Spinal cord (tissue), 10 donors: ENCODE results near the gene CA5A. TPM values are rescaled to one million over a fixed set of nuclear protein-coding genes. Genes with fewer than 3 reads are reported as not detected.

ENCODE experiments used
- DNase-seq, 6 donors: peaks; one replicate each; pipeline versions ENCODE4 v3.0.0 to v3.0.0-alpha.2; 2013 to 2015; ENCODE audit warnings: low spot score in 6 of 6, low read depth in 4 of 6
- H3K27ac ChIP-seq: one replicate; pipeline ENCODE4 v1.5.1; 2013; ENCODE audit warnings: low read depth, low read length, control low read depth
- H3K27me3 ChIP-seq: one replicate; pipeline ENCODE4 v1.6.1; 2013; ENCODE audit warnings: low read length; ENCODE audit not compliant: control insufficient read depth, insufficient read depth
- H3K36me3 ChIP-seq: one replicate; pipeline ENCODE4 v1.6.1; 2013; ENCODE audit warnings: low read length; ENCODE audit not compliant: control insufficient read depth, insufficient read depth
- H3K4me1 ChIP-seq: one replicate; pipeline ENCODE4 v1.6.1; 2013; ENCODE audit warnings: low read length; ENCODE audit not compliant: control insufficient read depth, insufficient read depth
- H3K4me3 ChIP-seq: one replicate; pipeline ENCODE4 v1.5.1; 2013; ENCODE audit warnings: low read depth, low read length, control low read depth
- H3K9me3 ChIP-seq: one replicate; pipeline ENCODE4 v1.6.1; 2013; ENCODE audit warnings: low read length; ENCODE audit not compliant: control insufficient read depth, insufficient read depth
- WGBS: methylation state at CpG from one replicate; pipeline ENCODE4 v1.1.5; 2013; ENCODE audit warnings: missing lambda C conversion rate; ENCODE audit not compliant: insufficient coverage; 5-methylcytosine and 5-hydroxymethylcytosine counted together
- polyA plus RNA-seq, 2 donors: library from polyadenylated mRNA; unstranded; fragments of 120-200 nt; gene quantifications; one replicate each; pipeline ENCODE4 v1.2.1, GENCODE V29; 2013; ENCODE audit not compliant: insufficient read length in 2 of 2
- total RNA-seq, 2 donors: library from RNA; depleted of rRNA in 1 of 2; stranded (reverse); fragments of 120-200 nt in 1 of 2; fragments of >200 nt in 1 of 2; gene quantifications; one replicate each; pipeline versions ENCODE4 v1.2.3 to v1.2.4, GENCODE V29; 2013 to 2014
- donor health status: healthy.

Gene CA5A
- total and polyA plus RNA-seq, 4 donors = 0.10 to 0.55 (median 0.27) TPM; not detected in 1

DNA sequence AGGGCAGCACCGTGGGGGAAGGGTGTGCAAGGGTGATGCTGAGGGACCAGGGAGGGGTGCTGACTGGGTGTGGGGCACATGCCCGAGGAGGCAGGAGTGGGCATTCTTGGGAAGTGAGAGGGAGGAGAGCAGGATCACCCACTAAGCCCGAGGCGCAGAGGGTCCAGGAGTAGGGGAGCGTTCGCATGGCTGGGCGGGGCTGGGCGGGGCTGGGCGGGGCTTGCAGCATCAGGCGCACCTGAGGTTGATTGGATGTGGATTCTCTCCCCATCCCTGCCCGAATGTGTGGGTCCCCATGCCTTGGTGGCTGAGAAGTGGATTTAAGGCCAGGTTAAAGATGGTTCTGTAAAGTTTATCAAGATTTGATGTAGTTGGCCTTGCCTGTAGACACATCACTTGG, 29.1 kb upstream of the CA5A start:
- Histone ChIP-seq H3K4me1 (peaks cover 15% of the 10 kb centered on the region), H3K27me3 (no peaks in the 10 kb centered on the region), H3K27ac (peak overlapping the region; percentile 29), H3K4me3 (no peak overlapping the region), H3K36me3 (peaks cover 10% of the 10 kb centered on the region), H3K9me3 (no peaks in the 10 kb centered on the region)
- 60% methylated on average over 11 of the region's 11 CpGs for WGBS
- DNase-seq = no peak

DNA sequence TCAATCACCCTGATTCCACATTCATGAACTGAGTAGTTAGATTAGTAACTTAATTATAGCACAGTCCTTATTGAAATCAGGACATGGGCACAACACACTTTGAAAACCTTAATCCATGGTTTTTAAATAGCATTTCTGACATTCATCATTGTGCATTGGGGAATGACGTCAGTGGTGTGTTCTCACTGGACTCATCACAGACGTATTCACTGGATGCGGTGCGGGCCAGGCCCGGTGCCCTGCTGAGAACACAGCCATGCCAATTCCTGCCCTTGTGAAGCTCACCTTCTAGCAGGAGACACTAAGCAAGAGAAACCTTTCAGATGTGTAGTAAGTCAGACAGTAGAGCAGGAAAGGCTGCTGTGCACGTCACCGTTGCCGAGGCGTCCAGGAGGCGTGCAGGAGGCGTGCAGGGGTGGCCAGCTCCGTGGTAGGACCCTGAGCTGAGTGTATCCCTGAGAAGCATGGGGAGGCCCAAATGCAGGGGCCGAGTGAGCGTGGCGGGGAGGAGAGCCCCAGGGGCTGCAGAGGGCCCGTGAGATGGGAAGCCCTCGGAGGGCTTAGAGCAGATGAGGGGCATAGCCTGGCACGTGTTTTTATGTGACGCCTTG, 27.8 kb upstream of the CA5A start:
- no peaks in the 10 kb centered on the region for H3K9me3 ChIP-seq
- H3K4me3 ChIP-seq = no peak overlapping the region
- peaks cover 19% of the 10 kb centered on the region for H3K36me3 ChIP-seq
- no peaks in the 10 kb centered on the region for H3K27me3 ChIP-seq
- H3K27ac ChIP-seq = no peak overlapping the region
- no peak for DNase-seq
- 81% methylated on average over 19 of the region's 19 CpGs for WGBS
- H3K4me1 ChIP-seq = peaks cover 15% of the 10 kb centered on the region

DNA sequence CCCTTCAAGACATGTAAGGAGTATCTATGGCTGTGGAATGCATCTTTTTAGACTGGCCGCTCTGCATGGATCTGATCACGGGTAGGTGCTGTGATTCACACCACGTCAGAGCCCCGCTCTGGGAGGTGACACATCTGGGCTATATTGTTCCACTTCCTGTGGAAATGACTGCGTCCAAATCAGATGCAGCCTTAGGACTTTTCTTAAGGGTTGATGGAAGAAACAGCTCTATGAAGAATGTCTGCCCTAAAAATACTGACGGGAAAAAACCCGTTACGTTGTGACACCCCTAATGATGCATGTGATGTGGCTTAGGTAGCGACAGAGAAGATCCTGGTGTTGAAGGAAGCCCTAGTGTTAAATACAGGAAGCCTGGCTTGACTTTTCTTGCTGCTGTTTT, 27.1 kb upstream of the CA5A start:
- Histone ChIP-seq H3K27ac (no peak overlapping the region), H3K9me3 (no peaks in the 10 kb centered on the region), H3K4me3 (no peak overlapping the region), H3K4me1 (peaks cover 19% of the 10 kb centered on the region), H3K27me3 (no peaks in the 10 kb centered on the region), H3K36me3 (peaks cover 19% of the 10 kb centered on the region)
- WGBS = 88% methylated on average over 9 of the region's 9 CpGs
- no peak for DNase-seq

DNA sequence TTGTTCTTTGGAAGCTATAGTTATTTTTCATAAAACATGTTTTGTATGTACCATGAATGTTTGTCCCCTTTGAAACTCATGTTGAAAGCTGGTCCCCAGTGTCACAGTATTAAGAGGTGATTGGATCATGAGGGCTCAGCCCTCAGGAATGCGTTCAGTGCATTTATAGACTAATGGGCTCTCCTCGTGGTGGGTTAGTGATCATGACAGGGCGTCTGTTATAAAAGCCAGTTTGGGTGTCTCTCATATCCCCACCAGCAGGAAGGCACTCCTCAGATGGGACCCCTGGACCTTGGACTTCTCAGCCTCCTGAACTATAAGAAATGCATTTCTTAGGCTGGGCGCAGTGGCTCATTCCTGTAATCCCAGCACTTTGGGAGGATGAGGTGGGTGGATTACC, 25.3 kb upstream of the CA5A start:
- DNase-seq = no peak
- peaks cover 29% of the 10 kb centered on the region for H3K36me3 ChIP-seq
- no CpG with 5 or more reads among the region's 4 CpGs for WGBS
- H3K4me3 ChIP-seq = no peak overlapping the region
- H3K4me1 ChIP-seq = peaks cover 19% of the 10 kb centered on the region
- no peaks in the 10 kb centered on the region for H3K27me3 ChIP-seq
- H3K9me3 ChIP-seq = no peaks in the 10 kb centered on the region
- H3K27ac ChIP-seq = no peak overlapping the region

DNA sequence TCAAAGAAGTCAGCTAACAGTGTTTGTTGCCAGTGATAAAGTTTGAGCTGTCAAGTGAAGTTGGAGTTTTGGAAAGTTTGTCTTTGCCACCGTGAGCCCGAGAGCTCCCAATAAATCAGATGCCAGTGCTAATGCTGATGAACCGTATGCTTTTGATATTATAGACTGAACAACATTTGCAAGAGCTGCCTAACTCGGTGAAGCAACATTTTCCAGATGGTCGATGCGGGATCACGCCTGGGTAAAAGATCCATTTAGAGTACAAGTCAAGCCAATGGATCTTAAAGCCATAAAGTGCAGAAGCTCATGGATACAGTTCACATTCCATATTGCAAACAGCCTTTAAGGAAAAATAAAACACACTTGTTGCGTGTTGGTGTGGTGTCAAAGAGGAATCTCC, 24.5 kb upstream of the CA5A start:
- H3K27ac ChIP-seq = no peak overlapping the region
- WGBS = 84% methylated on average over 6 of the region's 8 CpGs
- H3K9me3 ChIP-seq = no peaks in the 10 kb centered on the region
- no peaks in the 10 kb centered on the region for H3K27me3 ChIP-seq
- H3K4me1 ChIP-seq = peaks cover 24% of the 10 kb centered on the region
- peak in 1 of 6 donors; percentile 57 for DNase-seq
- no peak overlapping the region for H3K4me3 ChIP-seq
- peaks cover 29% of the 10 kb centered on the region for H3K36me3 ChIP-seq

DNA sequence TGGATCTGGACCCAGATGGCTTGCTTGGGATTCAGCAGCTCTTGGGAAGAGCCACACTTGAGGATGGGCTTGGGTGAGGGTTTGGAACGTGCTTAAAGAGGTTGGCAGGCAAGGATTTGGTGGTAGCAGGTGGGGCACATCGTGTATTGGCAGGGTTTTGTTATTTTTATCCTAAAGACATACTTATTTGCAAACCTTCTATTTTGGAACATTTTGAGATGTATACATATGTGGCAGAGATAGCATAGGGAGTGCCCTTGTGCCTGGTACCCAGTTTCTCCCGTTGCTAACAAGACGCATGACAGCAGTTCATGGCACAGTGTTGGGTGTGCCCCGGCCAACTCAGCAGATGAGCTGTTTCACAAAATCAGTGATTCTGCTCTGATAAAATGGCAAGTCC, 24.0 kb upstream of the CA5A start:
- H3K27ac ChIP-seq = no peak overlapping the region
- no peaks in the 10 kb centered on the region for H3K9me3 ChIP-seq
- peaks cover 23% of the 10 kb centered on the region for H3K4me1 ChIP-seq
- no peak overlapping the region for H3K4me3 ChIP-seq
- H3K36me3 ChIP-seq = peaks cover 29% of the 10 kb centered on the region
- 97% methylated on average over 3 of the region's 5 CpGs for WGBS
- peak in 1 of 6 donors; percentile 79 for DNase-seq
- H3K27me3 ChIP-seq = no peaks in the 10 kb centered on the region

DNA sequence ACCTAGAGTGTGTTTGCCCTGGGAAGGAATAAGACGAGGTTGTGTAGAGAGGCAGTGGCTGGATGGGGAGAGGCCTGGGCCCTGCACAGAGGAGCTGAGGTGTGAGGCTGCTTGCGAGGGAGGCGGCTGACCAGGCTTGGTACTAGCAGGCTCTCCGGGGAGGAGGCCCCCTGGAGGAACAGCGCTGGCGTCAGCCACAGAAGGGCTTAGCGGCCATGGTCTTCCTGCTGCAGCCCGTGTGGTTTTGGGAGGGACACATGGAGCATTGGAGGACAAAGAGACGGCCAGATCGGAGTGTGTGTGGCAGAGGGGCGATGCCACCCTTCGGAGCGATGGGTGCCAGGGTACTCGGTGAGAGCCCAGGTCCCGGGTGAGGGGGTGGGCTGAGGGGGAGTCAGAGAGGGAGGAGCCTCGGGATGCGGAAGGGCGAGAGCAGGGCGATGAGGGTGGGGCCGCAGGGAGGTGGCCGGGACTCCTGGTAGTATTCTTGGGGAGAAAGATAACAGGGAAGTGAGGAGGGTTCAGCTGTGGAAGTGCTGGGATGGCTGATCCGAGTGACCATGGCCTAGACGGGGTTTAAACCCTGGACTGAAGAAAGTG, 23.2 kb upstream of the CA5A start:
- H3K27ac ChIP-seq = no peak overlapping the region
- H3K4me1 ChIP-seq = peaks cover 31% of the 10 kb centered on the region
- H3K9me3 ChIP-seq = no peaks in the 10 kb centered on the region
- WGBS = 85% methylated on average over 22 of the region's 23 CpGs
- H3K4me3 ChIP-seq = no peak overlapping the region
- DNase-seq = no peak
- H3K27me3 ChIP-seq = no peaks in the 10 kb centered on the region
- peaks cover 33% of the 10 kb centered on the region for H3K36me3 ChIP-seq

DNA sequence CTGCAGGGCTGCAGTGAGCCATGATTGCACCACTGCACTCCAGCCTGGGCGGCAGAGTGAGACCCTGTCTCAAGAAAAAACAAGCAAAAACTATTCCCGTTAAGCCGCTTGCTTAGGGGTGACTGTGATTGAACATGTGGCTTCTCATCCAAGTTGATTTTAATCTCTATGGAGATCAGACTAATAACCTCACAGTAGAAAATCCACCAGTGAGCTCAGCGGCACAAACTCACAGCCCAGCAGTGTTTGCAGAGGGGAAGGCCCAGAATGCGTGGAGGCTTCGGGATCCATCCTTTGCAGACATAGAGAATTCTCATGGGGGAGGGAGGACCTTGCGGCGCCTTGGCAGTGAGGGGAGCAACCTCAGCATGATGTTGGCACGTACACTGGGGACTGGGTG, 22.3 kb upstream of the CA5A start:
- peaks cover 34% of the 10 kb centered on the region for H3K4me1 ChIP-seq
- DNase-seq = no peak
- H3K27me3 ChIP-seq = no peaks in the 10 kb centered on the region
- no peak overlapping the region for H3K4me3 ChIP-seq
- H3K36me3 ChIP-seq = peaks cover 34% of the 10 kb centered on the region
- 80% methylated on average over 8 of the region's 9 CpGs for WGBS
- no peak overlapping the region for H3K27ac ChIP-seq
- no peaks in the 10 kb centered on the region for H3K9me3 ChIP-seq

DNA sequence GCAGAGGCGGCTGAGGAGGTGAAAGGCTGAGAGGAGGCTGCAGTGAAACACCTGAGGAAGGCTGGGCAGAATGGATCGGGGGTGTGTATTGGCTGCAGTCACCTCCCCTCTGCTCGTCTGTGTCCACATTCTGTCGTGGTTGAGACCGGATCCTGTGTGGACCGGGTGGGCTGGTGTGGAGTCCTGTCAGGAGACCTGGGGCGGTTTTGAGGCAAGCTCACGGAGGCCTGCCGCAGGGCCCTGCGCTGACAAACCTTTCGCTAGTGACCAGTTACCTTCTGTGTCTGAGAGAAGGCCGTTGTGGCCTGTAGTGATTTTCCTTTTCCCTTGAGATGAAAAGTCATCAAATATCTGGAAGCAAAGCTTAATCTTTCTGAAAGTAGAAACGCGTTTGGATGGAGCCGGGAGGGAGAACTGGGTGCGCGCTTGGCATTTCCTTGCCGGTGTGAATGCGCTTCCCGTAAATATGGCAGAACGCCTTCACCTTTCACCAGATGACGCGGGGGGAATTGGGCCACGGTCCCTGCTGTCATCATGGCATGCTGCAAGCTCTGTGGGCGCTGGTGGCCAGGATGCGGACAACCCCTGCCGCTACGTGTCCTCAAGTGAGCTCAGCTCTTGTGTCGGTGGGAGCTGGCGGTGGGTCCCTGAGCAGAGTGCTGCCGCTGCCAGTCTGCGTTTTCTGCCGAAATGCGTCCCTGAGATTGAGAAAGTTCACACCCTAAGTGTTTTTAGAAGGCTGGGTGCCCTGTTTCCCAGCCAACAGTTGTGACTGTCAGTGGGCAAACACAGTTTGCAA, 21.2 kb upstream of the CA5A start:
- peak in 1 of 6 donors; percentile 51 for DNase-seq
- 89% methylated on average over 28 of the region's 34 CpGs for WGBS
- Histone ChIP-seq H3K36me3 (peaks cover 37% of the 10 kb centered on the region), H3K27me3 (no peaks in the 10 kb centered on the region), H3K27ac (no peak overlapping the region), H3K4me3 (no peak overlapping the region), H3K9me3 (no peaks in the 10 kb centered on the region), H3K4me1 (peaks cover 42% of the 10 kb centered on the region)
